ENCODE data around the gene RGS11. TPM values are rescaled to one million over a fixed set of nuclear protein-coding genes. Genes with fewer than 3 reads are reported as not detected.

The RGS11 gene
- total and polyA plus RNA-seq, 2 of the 4 experiments (the other 2 are of a cell fraction), result under 0.01 to 0.48 TPM

- Histone ChIP-seq H3K56ac (ENCODE audit: extremely low read depth, insufficient read depth, low read length) (no peak overlapping the region), H3K27me3 (ENCODE audit: control insufficient read depth, insufficient read depth, low read length) (no peaks in the 10 kb centered on the region), H4K20me1 (ENCODE audit: insufficient read depth, low read length) (peaks cover 4% of the 10 kb centered on the region; the same call in 1 of the 2 replicates), H3K27ac (ENCODE audit: insufficient read depth, low read length) (no peak overlapping the region), H4K91ac (ENCODE audit: insufficient read depth, low read depth, low read length) (no peak overlapping the region), H2AK9ac (replicated peaks; ENCODE audit: low read depth, low read length, poor library complexity) (no peak overlapping the region), H3K18ac (ENCODE audit: low read depth, low read length) (no peak overlapping the region), H2BK120ac (ENCODE audit: low read depth, low read length) (no peak overlapping the region), H3K9ac (ENCODE audit: low read depth, low read length) (no peak overlapping the region), H3K36me3 (ENCODE audit: control insufficient read depth, insufficient read depth, low read length) (peaks cover 28% of the 10 kb centered on the region), H2BK20ac (ENCODE audit: low read depth, low read length) (no peak overlapping the region), H3K4ac (ENCODE audit: low read depth, low read length) (no peak overlapping the region), H3K4me2 (ENCODE audit: low read depth, low read length) (no peak overlapping the region), H3K4me3 (ENCODE audit: insufficient read depth, low read depth, low read length) (no peak overlapping the region), H2AFZ (replicated peaks; ENCODE audit: low read length, poor library complexity) (no peak overlapping the region), H2BK5ac (ENCODE audit: low read depth, low read length, poor library complexity, severe bottlenecking) (no peak overlapping the region), H3K9me3 (ENCODE audit: control insufficient read depth, insufficient read depth, low read length) (no peaks in the 10 kb centered on the region), H4K8ac (ENCODE audit: low read depth in 2 of 2, low read length in 2 of 2) (no peak overlapping the region), H2BK15ac (ENCODE audit: low read depth, low read length) (no peak overlapping the region), H3K79me1 (ENCODE audit: low read depth in 1 of 2, low read length in 2 of 2) (peaks cover 0 to 20% of the 10 kb centered on the region in 2 experiments; a peak in 2 of 4 replicates), H3K9me1 (ENCODE audit: insufficient read depth, low read length) (no peaks in the 10 kb centered on the region), H3K14ac (replicated peaks; ENCODE audit: low read depth, low read length) (no peak overlapping the region), H4K5ac (ENCODE audit: low read depth, low read length) (no peak overlapping the region), H2AK5ac (ENCODE audit: low read depth, low read length) (no peak overlapping the region), H3K23ac (ENCODE audit: low read depth, low read length) (no peak overlapping the region), H3K4me1 (ENCODE audit: control insufficient read depth, insufficient read depth, low read length) (no peaks in the 10 kb centered on the region)
- ChIA-PET POLR2A (ENCODE audit: unreplicated experiment) (no interaction called here), CTCF (no interaction called here)
- WGBS, 2 experiments (ENCODE audit: extremely low coverage in 2 of 2, insufficient read length in 1 of 2), result 87% methylated on average over 24 of the region's 43 CpGs; no CpG with 5 or more reads in 1 of the 2 experiments
- in situ Hi-C loops (cut with MboI; ENCODE audit: low sequenced_read_pairs), result no loop called here
- BruUV-seq (replicated peaks), result no TSS peak
- no peak for DNase-seq
- dilution Hi-C loops (cut with HindIII; ENCODE audit: low sequenced_read_pairs, unreplicated experiment), result no loop called here
- intact Hi-C loops (cut with micrococcal nuclease), result no loop called here
- no peak for TF ChIP-seq SMC3 (IDR thresholded peaks at IDR 0.05; ENCODE audit: low read depth, low read length)
- no peak for TF ChIP-seq RAD21 (IDR thresholded peaks at IDR 0.05; ENCODE audit: low read length)
- TF ChIP-seq FOS (IDR thresholded peaks at IDR 0.05; ENCODE audit: low read depth, low read length), result no peak
- TF ChIP-seq POLR2A (IDR thresholded peaks at IDR 0.05; ENCODE audit: low read depth, low read length), result no peak
- no peak for TF ChIP-seq MAZ (IDR thresholded peaks at IDR 0.05; ENCODE audit: borderline replicate concordance, low read depth, low read length)
- no peak; the same call in 1 of the 2 replicates for ATAC-seq (ENCODE audit: low read depth)
Measured at GRCh38 chr16:303760-304505, 28.2 kb upstream of the RGS11 start.
